Neural crest cell (in vitro differentiated cells): ENCODE measurements around the gene TPCN1. TPM values are rescaled to one million over a fixed set of nuclear protein-coding genes. Genes with fewer than 3 reads are reported as not detected.
A peak's percentile ranks its signal among the peaks of the same experiment; 100 is the strongest.

Experiments used
- DNase-seq: peaks from one replicate; pipeline ENCODE4 v3.0.0; 2021; ENCODE audit warnings: low read depth, mixed read lengths, low spot score
- H3K27ac Mint-ChIP-seq: one replicate; pipeline ENCODE4 v1.8.0; 2021; ENCODE audit warnings: mild to moderate bottlenecking, mixed read lengths; ENCODE audit not compliant: unreplicated experiment
- H3K27me3 Mint-ChIP-seq: 2 replicates; pipeline ENCODE4 v1.8.0; 2021; ENCODE audit warnings: low read depth, mild to moderate bottlenecking, mixed read lengths
- H3K36me3 Mint-ChIP-seq: 2 replicates; pipeline ENCODE4 v1.8.0; 2021; ENCODE audit warnings: low read depth, mild to moderate bottlenecking, mixed read lengths
- H3K4me1 Mint-ChIP-seq: 2 replicates; pipeline ENCODE4 v1.8.0; 2021; ENCODE audit warnings: mixed read lengths
- H3K4me3 Mint-ChIP-seq: one replicate; pipeline ENCODE4 v1.8.0; 2021; ENCODE audit warnings: mild to moderate bottlenecking, mixed read lengths
- H3K9me3 Mint-ChIP-seq: 2 replicates; pipeline ENCODE4 v1.8.0; 2021; ENCODE audit warnings: mixed read lengths
- CTCF ChIP-seq: fragments of 200-600 bp; sonication (generic); conservative IDR thresholded peaks from 2 replicates; pipeline ENCODE4 v1.5.0; 2021; ENCODE audit warnings: antibody characterized with exemption, mild to moderate bottlenecking
- total RNA-seq: library from RNA; stranded (reverse); gene quantifications from 2 replicates; pipeline ENCODE4 v1.2.1, GENCODE V29; 2021

TPCN1 gene
- total RNA-seq, 1 donor from 2014 or later = 18.3 TPM

- H3K27me3 Mint-ChIP-seq = no peaks in the 10 kb centered on the region
- peaks cover 21% of the 10 kb centered on the region for H3K4me1 Mint-ChIP-seq
- H3K36me3 Mint-ChIP-seq = peaks cover 4% of the 10 kb centered on the region
- no peaks in the 10 kb centered on the region for H3K9me3 Mint-ChIP-seq
- TF ChIP-seq CTCF = no peak
- peak overlapping the region; percentile 91 for H3K27ac Mint-ChIP-seq
- peak overlapping the region; percentile 96 for H3K4me3 Mint-ChIP-seq
- peak; percentile 80 for DNase-seq
Observed at GRCh38 chr12:113184900-113185179, 36.4 kb upstream of the TPCN1 start.

- Mint-ChIP-seq H3K27ac (peak within 1 kb of the TSS; percentile 91), H3K9me3 (no peaks in the 10 kb centered on the region), H3K4me3 (peak within 1 kb of the TSS; percentile 96), H3K27me3 (no peaks in the 10 kb centered on the region), H3K36me3 (peaks cover 5% of the 10 kb centered on the region), H3K4me1 (peaks cover 22% of the 10 kb centered on the region)
- no peak for TF ChIP-seq CTCF
- DNase-seq = peak; percentile 80
Observed at GRCh38 chr12:113185180-113186032, 35.9 kb upstream of the TPCN1 start, which contains the start of the genes DDX54 and RITA1. TSS of gene DDX54 (minus strand) at chr12:113185478. CDS start at chr12:113185451, 27 bp downstream. TSS of gene RITA1 (plus strand) at chr12:113185721. CDS start at chr12:113186747, 1,026 bp downstream.

GRCh38 chr12:113186033-113186365, 35.3 kb upstream of the TPCN1 start:
- H3K27ac Mint-ChIP-seq = peak overlapping the region; percentile 43
- no peak for DNase-seq
- H3K27me3 Mint-ChIP-seq = no peaks in the 10 kb centered on the region
- H3K9me3 Mint-ChIP-seq = no peaks in the 10 kb centered on the region
- H3K4me3 Mint-ChIP-seq = peak overlapping the region; percentile 96
- no peak for TF ChIP-seq CTCF
- H3K36me3 Mint-ChIP-seq = peaks cover 10% of the 10 kb centered on the region
- peaks cover 28% of the 10 kb centered on the region for H3K4me1 Mint-ChIP-seq

- no peak for TF ChIP-seq CTCF
- peaks cover 28% of the 10 kb centered on the region for H3K4me1 Mint-ChIP-seq
- peak overlapping the region; percentile 37 for H3K27ac Mint-ChIP-seq
- peaks cover 10% of the 10 kb centered on the region for H3K36me3 Mint-ChIP-seq
- peak overlapping the region; percentile 96 for H3K4me3 Mint-ChIP-seq
- DNase-seq = no peak
- H3K27me3 Mint-ChIP-seq = no peaks in the 10 kb centered on the region
- H3K9me3 Mint-ChIP-seq = no peaks in the 10 kb centered on the region
Observed at GRCh38 chr12:113186666-113187325, 34.5 kb upstream of the TPCN1 start.

DNA sequence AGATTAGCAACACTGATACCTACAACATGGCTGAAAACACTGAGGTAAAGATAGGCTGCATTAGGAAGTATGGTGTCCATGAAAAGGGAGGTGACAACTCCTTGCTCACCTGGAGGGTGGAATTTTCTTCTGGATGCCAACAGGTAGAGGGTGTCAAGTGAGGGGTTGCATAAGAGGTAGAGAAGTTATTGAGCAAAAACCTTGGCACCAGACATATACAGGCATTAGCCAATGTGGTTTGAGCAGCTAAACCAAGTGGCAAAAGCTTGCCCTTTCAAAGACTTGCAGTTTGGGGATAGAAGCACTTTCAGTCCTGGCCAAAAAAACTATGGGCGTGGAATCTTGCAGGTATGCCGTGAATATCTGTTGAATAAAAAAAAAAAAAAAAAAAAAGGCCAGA, 31.9 kb upstream of the TPCN1 start:
- no peaks in the 10 kb centered on the region for H3K9me3 Mint-ChIP-seq
- peaks cover 10% of the 10 kb centered on the region for H3K36me3 Mint-ChIP-seq
- no peak for DNase-seq
- no peak for TF ChIP-seq CTCF
- H3K27me3 Mint-ChIP-seq = no peaks in the 10 kb centered on the region
- no peak overlapping the region for H3K27ac Mint-ChIP-seq
- H3K4me3 Mint-ChIP-seq = no peak overlapping the region
- H3K4me1 Mint-ChIP-seq = peaks cover 40% of the 10 kb centered on the region
